HG02970 (cell line): ENCODE results near the gene TMIGD2.
"Not testable (repeated sequence)": the region's sequence is repeated elsewhere in the genome, so short reads cannot be mapped to it uniquely, and the experiment has no call there.

Experiments
- ATAC-seq: cut with Tn5 transposase; IDR thresholded peaks from one replicate; pipeline ENCODE4 v1.9.1; 2021; ENCODE audit warnings: mild to moderate bottlenecking, moderate library complexity, moderate number of reproducible peaks; ENCODE audit not compliant: unreplicated experiment, low FRiP score

The TMIGD2 gene

DNA sequence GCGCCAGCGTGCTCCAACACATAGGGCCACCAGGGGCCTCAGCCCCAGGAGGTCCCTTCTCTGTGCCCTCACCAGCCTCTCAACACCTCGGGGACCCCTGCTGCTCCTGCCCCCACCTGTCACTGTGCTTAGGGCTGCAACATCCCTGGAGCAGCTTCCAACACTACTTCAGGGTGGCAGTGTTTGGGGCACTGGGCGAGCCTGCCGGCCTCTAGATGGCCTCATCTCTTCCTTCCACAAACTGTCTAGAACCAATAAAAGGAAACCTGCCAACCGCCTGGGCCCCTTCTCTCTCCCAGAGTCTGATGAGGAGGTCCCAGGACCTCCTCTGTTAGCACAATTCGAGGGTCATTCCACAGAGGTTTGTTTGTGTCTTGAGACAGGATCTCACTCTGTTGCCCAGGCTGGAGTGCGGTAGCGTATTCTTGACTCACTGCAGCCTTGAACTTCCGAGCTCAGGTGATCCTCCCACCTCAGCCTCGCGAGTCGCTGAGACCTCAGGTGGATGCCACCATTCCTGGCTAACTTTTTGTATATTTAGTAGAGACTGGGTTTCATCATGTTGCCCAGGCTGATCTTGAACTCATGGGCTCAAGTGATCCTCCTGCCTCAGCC, 33.3 kb downstream of the TMIGD2 start:
- no peak for ATAC-seq

DNA sequence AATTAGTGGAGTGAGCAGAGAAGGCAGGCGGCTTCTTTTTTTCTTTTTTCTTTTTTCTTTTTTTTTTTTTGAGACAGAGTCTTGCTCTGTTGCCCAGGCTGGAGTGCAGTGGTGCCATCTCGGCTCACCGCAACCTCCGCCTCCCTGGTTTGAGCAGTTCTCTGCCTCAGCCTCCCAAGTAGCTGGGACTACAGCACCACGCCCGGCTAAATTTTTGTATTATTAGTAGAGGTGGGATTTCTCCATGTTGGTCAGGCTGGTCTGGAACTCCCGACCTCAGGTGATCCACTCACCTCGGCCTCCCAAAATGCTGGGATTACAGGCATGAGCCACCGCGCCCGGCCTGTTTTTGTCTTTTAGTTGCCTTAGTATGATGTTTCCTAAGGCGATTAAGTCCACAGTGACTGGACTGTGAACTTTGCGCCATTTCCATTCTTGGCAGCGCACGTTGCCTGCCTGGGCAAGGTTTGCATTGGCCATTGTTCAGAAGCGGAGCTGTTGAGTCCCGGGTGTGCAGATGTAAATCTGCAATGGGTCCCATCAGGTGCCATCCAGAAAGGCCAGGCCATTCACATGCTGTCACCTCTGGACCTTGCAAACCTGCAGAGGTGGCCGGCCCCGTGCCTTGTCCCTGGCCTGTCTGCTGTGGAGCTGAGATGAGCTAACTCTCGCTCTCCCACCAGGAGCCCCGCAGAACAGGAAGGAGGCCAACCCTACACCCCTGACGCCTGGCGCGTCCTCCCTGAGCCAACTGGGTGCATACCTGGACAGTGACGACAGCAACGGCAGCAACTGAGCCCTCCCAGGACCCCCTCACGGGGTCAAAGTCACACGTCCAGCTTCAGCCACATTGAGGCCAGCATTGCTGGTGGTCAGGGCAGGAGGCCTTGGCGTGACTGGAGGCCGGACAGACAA, 34.0 kb downstream of the TMIGD2 start:
- no peak for ATAC-seq

DNA sequence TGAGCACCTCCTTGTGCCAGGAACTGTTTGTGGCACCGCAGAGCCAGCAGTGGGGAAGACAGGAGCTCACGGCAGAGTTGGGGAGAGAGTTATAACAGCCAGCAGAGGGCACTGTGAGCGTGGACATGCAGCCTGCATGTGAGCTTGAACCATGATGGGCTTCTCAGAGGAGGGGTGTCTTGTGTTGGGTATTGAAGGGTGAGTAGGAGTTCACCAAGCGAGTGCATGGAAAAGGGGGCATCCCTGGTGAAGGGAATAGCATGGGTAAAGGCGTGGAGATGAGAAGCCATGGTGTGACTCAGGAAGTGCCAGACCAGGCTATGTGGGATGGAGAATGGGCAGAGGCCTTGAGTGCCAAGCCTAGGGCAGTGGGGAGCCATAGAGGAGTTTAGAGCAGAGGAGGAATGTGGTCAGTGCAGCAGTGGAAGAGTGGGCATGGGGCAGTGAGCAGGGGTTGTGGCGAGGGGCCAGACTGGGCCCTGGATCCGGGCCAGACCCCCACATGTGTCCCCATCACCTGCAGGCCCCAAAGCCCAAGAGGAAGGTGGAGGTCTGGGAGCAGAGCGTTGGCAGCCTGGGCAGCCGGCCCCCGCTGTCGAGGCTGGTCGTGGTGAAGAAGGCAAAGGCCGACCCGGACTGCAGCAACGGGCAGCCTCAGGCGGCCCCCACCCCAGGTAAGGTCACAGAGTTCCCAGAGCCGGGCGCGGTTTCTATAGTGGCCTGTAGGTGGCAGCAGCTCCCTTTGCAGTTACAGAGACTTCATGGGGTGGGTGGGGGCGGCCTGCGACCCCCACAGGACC, 34.9 kb downstream of the TMIGD2 start:
- ATAC-seq: no peak

DNA sequence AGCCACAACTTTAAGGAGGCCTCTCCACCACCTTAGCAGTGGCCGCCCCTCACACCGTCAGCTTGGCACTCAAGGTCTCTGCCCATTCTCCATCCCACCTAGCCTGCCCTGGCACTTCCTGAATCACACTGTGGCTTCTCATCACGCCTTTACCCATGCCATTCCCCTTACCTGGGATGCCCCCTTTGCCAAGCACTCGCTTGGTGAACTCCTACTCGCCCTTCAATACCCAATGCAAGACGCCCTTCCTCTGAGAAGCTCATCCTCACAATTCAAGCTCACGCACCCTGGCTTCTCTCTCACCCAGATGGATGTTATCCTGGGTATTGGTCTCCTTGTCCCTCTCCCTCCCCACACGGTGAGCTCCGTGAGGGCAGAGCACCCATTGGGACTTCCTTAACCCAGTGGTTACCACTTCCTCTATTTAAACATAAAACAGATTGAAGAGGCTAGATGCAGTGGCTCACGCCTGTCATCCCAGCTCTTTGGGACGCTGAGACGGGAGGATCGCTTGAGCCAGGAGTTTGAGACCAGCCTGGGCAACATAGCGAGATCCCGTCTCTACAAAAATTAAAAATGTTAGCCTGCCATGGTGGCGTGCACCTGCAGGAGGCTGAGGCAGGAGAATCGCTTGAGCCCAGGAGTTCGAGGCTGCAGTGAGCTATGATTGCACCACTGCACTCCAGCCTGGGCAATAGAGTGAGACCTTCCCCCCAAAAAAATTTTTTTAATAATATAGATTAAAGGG, 35.8 kb downstream of the TMIGD2 start:
- ATAC-seq: no peak

DNA sequence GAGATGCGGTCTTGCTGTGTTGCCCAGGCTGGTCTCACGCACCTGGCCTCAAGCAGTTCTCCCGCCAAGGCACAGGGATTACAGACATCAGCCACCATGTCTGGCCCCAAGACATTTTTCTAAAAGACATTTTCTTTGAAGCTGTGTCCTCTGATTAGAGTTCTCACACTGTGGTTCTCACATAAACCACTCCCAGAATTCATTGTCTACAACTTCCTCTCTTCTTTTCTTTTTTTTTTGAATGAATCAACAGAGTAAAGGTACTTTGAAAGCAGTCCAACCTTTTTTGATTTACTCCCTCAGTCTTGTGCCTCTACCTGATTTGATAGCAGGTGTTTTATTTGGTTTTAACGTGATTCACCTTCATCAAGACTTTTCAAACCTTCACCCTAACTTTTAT, 37.4 kb downstream of the TMIGD2 start:
- ATAC-seq: no peak

DNA sequence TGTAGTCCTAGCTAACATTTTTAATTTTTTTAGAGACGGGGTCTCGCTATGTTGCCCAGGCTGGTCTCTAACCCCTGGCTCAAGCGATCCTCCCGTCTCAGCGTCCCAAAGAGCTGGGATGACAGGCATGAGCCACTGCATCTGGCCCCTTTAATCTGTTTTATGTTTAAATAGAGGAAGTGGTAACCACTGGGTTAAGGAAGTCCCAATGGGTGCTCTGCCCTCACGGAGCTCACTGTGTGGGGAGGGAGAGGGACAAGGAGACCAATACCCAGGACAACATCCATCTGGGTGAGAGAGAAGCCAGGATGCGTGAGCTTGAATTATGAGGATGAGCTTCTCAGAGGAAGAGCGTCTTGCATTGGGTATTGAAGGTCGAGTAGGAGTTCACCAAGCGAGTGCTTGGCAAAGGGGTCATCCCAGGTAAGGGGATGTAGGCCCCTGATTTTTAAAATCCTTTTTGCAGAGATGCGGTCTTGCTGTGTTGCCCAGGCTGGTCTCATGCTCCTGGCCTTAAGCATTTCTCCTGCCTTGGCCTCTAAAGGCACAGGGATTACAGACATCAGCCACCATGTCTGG, 41.5 kb downstream of the TMIGD2 start:
- ATAC-seq: no peak

DNA sequence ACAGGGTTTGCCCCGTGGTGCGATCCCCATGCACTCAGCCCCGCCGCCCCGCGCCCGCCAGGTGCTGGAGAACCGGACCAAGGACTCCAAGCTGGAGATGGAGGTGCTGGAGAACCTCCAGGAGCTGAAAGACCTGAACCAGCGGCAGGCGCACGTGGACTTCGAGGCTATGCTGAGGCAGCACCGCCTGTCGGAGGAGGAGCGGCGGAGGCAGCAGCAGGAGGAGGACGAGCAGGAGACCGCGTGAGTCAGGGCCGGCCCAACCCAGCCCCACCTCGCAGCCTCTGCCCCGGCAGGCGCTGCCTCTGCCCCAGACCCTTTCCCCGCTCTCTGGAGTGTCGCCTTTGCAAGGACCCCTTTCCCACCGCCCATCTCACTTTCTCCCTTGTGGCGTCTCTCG, 44.0 kb downstream of the TMIGD2 start:
- no peak for ATAC-seq

DNA sequence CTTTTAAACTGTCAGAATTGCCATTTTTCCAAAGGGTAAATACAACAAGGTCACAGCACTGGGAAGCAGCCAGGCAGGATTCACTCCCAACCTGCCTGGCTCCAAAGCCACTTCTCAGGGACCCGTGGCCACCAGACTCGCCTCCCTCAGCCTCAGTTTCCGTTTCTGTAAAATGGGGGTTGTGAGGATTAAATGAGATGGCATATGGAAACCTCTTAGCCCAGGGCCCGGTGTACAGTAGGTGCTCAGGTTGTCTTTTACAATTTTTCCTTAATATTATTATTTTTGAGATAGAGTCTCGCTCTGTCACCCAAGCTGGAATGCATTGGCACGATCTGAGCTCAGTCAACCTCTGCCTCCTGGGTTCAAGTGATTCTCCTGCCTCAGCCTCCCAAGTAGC, 45.2 kb downstream of the TMIGD2 start:
- no peak for ATAC-seq

DNA sequence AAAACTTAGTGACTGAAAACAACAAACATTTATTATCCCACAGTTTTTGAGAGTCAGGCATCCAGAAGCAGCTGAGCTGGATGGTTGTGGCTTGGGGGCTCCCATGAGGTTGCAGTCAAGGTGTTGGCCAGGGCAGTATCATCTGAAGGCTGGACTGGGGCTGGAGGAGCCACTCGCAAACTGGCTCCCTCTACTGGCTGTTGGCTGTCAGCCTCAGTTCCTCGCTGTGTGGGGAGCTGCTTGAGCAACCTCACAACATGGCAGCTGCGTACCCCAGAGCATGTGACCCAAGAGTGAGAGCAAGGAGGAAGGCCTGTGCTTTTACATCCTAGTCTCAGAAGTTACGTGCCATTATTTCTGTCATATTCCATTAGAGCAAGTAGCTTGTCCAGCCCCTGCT, 45.6 kb downstream of the TMIGD2 start:
- ATAC-seq: no peak

DNA sequence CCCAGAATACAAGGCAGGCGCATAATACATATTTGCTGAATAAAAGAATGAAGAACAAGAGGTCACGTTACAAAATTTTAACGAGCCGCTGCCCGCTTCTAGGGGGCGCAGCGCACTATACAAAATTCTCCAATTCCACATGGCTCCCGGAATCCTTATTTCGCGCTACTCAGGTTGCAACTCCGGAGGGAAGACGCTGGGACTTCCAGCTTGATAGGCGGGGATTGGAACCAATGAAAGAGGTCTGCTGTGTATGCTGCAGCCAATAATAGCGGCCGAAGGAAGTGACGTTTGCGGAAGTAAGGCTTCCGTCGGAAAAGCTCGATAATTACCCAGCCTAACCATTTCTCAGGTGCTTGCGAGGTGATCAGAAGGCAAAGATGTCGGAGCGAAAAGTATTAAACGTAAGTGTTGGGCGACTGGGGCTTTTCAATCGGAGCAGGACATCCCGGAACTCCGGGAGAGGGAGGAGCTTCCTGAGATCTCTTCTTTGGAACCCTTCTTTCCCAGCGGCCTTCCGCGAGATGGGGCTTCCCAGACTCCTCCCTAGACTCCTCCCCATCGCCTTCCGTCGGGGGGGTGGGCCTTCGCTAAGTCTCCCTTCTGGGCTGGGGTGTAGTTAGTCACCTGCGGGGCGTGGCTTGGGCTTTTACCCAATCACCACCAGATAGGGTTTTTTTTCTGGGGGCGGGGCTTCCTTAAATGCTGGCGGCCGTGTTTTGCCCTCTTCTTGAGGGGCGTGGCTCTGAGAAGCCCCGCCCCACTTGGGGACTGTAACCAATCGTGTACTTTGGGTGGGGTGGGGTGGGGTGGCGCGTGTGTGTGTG, 55.2 kb downstream of the TMIGD2 start, which contains the start of gene YJU2:
Gene YJU2 (plus strand): TSS at position 314 of the 827 bp plus-strand sequence. CDS start 67 bp downstream, at position 381.
- ATAC-seq: peak; percentile 84

DNA sequence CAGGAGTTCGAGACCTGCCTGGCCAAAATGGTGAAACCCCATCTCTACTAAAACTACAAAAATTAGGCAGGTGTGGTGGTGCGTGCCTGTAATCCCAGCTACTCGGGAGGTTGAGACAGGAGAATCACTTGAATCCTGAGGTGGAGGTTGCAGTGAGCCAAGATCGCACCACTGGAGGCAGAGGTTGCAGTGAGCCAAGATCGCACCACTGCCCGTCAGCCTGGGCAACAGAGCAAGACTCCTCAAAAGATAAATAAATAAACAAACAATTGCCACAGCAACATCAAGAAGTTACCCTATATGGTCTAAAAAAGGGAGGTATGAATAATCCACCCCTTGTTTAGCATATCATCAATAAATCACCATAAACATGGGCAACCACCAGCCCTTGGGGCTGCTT, 56.3 kb downstream of the TMIGD2 start:
- ATAC-seq: not testable (repeated sequence)
